Measurements from ENCODE around the gene CLIP2.
A peak's percentile ranks its signal among the peaks of the same experiment; 100 is the strongest.

Gene CLIP2

GRCh38 chr7:74449809-74450397 is 160.7 kb downstream of the CLIP2 start:
- peak; percentile 13 for DNase-seq

- DNase-seq = no peak
Observed at GRCh38 chr7:74452748-74453321, 163.6 kb downstream of the CLIP2 start.

- peak; percentile 37 for DNase-seq
Observed at GRCh38 chr7:74453322-74454011, 164.3 kb downstream of the CLIP2 start, which contains the start of gene GTF2IRD1. TSS of gene GTF2IRD1 (plus strand) at chr7:74453906. CDS start at chr7:74508081, 54,175 bp downstream.

- no peak for DNase-seq
Observed at GRCh38 chr7:74454021-74454924, 165.1 kb downstream of the CLIP2 start.

- no peak for DNase-seq
Observed at GRCh38 chr7:74454925-74455288, 165.7 kb downstream of the CLIP2 start.

GRCh38 chr7:74455291-74455804 is 166.1 kb downstream of the CLIP2 start:
- no peak for DNase-seq
